Fibroblast of pulmonary artery (primary cell): Measurements from ENCODE around the gene RFNG.

Experiments
- DNase-seq: peaks from one replicate; pipeline ENCODE4 v3.0.0-alpha.2; 2010; ENCODE audit warnings: low read depth
- H3K4me3 ChIP-seq: replicated peaks from 2 replicates; pipeline ENCODE4 v1.5.1; 2011; ENCODE audit warnings: low read depth, mild to moderate bottlenecking, control low read depth, low read length, moderate library complexity
- TF ChIP-seq, protein P1 (sequence below): IDR thresholded peaks from 2 replicates; pipeline ENCODE4 v1.5.1; 2011; ENCODE audit warnings: mild to moderate bottlenecking, control low read depth, low read length, inconsistent platforms; ENCODE audit errors: missing control alignments

The RFNG gene

DNA sequence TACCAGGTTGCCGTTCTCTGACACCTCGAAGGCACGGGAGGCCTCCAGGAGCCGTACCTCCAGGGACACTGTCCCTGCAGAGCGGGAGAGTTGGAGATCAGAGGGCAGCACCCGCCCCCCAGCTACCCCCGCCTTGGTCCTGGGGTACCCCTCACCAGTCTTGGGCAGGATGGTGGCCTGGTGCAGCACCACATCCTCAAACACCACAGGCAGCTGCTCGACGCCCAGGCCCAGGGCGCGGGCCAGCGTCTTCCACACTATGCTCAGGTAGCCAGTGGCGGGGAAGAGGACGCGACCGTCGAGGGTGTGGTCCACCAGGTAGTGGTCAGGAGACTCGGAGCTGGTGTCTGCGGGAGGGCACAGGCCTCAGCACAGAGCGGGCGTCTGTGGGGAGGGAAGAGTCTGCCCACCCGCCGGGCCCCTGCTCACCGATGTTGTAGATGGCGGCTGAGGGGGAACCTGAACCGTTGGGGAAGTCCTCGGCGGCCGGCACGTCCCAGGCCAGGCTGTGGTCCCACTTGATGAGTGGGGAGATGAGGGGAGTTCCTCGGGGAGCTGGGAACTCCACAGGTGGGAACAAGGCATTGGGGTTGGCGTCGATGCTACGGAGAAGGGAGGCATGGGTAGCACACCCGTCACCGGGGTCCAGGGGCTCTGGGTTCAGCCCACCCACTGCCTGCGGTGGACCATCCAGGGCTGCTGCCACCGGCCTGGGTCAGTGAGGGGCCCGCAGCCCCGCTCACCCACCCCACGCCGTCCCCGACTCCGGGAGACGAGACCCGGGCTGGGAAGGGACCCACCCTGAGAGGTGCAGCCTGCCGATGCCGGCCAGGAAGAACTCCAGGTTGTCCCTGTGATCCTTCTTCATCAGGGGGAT is 36.6 kb upstream of the RFNG start:
- no peak for DNase-seq
- H3K4me3 ChIP-seq, result no peak overlapping the region
- TF ChIP-seq, protein P1, sequence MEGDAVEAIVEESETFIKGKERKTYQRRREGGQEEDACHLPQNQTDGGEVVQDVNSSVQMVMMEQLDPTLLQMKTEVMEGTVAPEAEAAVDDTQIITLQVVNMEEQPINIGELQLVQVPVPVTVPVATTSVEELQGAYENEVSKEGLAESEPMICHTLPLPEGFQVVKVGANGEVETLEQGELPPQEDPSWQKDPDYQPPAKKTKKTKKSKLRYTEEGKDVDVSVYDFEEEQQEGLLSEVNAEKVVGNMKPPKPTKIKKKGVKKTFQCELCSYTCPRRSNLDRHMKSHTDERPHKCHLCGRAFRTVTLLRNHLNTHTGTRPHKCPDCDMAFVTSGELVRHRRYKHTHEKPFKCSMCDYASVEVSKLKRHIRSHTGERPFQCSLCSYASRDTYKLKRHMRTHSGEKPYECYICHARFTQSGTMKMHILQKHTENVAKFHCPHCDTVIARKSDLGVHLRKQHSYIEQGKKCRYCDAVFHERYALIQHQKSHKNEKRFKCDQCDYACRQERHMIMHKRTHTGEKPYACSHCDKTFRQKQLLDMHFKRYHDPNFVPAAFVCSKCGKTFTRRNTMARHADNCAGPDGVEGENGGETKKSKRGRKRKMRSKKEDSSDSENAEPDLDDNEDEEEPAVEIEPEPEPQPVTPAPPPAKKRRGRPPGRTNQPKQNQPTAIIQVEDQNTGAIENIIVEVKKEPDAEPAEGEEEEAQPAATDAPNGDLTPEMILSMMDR, result no peak

- TF ChIP-seq, protein P1, result no peak
- no peak overlapping the region for H3K4me3 ChIP-seq
- DNase-seq, result no peak
Measured at GRCh38 chr17:82086941-82087906, 35.6 kb upstream of the RFNG start.

DNA sequence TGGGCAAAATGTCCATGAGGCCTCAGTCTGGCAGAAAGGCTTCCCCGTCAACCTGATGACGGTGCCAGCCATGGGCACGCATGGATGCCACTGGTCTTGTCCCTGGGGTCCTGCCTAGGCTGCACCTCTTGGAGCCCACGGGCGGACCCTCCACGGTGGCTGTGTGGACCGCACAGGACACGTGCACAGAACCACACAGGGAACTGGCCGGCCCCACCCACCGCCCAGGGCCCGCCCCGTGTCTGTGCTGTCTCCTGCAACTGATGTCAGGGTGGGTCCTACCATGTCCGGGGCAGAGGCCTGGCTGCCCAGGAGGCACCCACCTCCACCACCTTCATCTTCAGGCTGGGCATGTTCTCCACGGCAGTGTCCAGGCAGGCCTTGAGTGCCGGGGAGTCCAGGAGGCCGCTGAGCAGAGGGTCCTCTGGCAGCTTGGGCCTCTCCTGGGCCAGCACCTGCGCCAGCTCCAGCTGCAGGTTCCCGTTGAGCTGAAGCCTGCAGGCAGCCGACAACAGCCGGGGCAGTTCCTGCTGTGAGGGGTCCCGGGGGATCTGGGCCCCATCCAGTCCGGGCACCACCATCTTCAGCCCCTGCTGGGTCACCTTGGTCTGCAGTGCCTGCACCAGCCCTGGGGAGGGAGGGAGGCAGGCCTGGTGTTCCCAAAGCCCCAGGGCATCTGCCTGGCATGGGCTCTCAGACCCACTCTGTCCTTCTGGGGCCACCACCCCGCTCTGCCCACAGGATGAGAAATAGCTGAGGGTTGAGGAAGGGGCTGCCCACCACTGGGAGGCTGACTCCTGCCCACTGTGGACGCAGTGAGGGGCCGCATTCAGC is 34.5 kb upstream of the RFNG start:
- DNase-seq, result no peak
- TF ChIP-seq, protein P1, result no peak
- H3K4me3 ChIP-seq, result no peak overlapping the region

DNA sequence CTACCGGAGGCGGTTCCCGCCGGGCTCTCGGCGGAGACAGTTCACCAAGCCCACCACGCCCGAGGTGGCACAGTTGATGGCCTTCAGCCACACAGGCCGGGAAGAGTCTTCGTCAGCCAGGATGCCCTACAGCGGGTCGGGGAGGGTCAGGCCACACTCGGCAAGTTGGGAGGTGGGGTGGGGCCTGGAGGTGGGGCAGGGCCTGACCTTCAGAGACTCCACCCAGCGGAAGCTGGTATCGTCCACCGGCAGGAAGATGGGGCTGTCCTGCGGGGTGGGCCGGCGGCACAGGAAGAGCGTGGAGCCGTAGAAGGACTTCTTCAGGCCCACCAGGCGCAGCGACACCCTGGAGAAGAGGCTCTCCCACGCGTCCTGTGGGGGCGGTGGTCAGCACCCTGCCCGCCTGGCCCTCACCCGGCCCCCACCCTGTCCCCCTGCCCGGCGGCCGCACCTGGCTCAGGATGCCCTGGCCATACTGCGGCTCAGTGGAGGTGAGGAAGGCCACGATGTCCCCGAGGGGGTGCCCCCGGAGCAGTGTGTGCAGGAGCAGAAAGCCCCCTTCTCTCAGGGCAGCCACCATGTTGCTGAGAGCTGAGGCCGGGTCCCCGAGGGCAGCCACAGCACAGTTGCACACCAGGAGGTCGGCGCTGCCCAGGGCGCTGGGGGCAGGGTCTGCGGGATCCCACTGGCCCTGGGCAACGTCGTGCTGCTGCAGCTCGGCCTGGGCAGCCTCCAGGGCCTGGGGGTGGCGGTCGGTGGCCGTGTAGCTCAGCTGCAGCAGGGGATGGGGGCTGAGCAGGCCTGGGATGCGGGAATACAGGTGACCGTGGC is 33.6 kb upstream of the RFNG start:
- TF ChIP-seq, protein P1, result no peak
- H3K4me3 ChIP-seq, result no peak overlapping the region

GRCh38 chr17:82084373-82085030 is 32.9 kb upstream of the RFNG start:
- TF ChIP-seq, protein P1, result no peak
- no peak for DNase-seq
- no peak overlapping the region for H3K4me3 ChIP-seq

More for the DNA sequence above, 33.6 kb upstream of the RFNG start:
- DNase-seq, result no peak
